GM21786 (cell line): ENCODE results near the gene BRD2.

Source experiments
- ATAC-seq: cut with Tn5 transposase; IDR thresholded peaks from one replicate; pipeline ENCODE4 v1.9.1; 2021; ENCODE audit not compliant: unreplicated experiment

BRD2 gene

DNA sequence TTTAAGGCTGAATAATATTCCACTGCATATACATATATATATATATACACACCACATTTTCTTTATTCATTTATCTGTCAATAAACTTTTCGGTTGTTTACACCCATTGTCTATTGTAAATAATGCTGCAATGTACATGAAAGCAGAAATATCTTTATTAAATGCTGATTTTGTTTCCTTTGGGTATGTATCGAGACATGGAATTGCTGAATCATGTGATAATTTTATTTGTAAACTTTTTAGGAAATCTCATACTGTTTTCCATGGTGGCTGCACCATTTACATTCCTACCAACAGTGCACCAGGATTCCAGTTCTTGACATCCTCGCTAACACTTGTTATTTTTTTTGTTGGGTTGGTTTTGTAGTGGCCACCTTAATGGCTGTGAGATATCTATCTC, 55.1 kb downstream of the BRD2 start:
- no peak for ATAC-seq

DNA sequence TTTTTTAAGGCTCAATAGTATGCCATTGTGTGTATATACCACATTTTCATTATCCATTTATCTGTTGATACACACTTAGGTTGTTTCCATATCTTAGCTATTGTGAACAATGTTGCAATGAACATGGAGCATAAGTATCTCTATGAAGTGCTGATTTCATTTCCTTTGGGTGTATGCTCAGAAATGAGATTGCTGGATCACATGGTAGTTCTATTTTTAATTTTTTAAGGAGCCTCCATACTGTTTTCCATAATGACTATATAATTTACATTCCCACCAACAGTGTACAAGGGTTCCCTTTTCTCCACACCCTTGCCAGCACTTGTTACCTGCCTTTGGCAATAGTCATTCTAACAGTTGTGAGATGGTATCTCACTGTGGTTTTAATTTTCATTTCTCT, 56.1 kb downstream of the BRD2 start:
- ATAC-seq = no peak

DNA sequence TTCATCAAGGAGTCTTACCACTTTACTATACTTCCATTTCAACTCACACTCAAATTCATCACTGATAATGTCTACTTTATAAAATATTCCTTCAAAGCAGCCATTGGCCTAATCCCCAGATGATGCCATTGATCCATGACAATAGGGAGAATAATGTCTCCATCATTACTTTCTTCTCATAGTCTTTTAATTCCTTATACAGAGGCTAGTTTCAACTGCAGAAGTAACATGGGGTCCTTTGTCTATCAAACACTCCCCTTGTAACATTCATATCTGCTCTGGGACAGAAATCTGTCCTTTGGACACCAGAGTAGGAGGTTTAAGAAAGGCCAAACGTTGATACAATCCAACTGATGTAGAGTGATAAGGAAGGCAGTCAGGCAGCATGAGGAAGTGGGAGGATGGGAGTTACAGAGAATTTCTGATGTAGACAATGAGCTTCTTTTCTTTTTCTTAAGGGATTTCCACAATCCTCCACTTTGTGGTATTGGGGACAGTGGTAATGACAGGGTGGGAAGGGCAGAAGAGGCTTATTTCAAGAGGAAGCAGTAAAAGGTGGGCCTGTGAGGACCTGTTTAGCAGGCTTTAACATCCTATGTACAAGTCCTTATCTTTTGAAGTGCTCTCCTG, 59.9 kb downstream of the BRD2 start:
- no peak for ATAC-seq

DNA sequence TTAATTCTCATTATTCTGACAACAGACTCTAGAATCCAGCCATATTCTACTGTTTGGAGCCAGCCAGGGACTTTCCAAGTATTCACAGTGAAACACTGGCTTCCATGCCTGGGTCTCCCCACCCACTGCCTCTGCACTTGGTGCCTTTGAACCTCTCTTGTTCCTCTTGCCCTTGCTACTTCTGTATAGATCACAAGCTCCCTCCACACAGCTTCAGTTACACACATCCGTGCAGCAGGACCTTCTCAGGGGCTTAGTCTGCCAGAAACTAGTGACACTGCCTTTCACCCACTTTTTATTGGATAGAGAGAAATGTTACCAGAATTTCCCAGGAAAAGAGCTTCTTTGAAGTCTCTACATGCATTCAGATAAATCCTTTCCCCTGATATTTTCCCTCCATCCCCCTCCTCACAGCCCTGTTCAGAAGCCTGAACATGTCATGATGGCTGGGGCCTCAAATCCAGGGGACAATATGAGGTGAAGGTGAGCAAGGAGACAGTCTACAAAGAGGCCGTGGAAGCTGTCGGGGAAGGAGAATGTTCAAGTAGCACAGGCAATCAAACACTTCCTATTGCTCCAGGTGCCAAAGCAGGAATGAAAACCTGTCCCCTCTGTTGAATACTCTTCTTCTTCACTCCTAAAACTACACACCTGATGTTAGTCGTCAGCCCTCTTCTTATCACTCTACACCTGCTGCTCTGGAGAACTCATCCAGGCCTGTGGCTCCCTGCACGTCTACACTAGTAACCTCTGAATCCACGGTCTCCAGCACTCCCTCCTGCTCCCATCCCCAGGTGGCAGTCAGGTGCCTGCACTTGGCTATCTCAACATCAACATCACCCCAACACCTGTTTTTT, 61.2 kb downstream of the BRD2 start:
- peak; percentile 71 for ATAC-seq

DNA sequence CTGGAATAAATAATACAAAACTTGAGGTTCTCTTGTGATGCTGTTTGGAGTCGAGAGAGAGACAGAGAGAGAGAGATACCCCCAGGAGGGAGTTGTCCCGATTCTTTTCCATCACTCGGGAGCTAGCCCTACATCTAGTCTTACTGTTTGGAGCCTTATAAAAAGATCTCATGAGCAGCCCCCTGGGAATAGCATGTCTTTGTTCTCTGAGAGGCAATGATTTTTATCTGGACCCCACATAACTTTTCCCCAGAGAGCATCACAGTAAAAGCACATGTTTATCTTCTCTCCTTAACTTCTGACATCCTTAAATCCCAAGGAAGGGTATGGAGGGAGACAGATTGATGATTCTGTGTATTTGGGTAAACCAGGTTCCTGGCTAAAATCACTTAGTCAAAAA, 61.9 kb downstream of the BRD2 start:
- no peak for ATAC-seq
